A549 (cell line): ENCODE data around the gene BLTP3A. TPM values are rescaled to one million over a fixed set of nuclear protein-coding genes. Genes with fewer than 3 reads are reported as not detected.

Experiments
- ATAC-seq, 2 experiments: fragments of 200-7000 bp in 1 of 2; fragments of >200 bp in 1 of 2; cut with Nextera tagmentation in 1 of 2; cut with Tn5 transposase in 1 of 2; 3 replicates each; pipeline versions ENCODE4 v1.8.0 to v1.9.1; 2018 to 2020; ENCODE audit warnings: mild to moderate bottlenecking in 1 of 2, moderate library complexity in 1 of 2
- CTCF ChIA-PET: fragments of 300-600 bp; sonication (Branson Sonifier 250); formaldehyde crosslinking; extraction: SDS; loops from one replicate; lab custom pipeline; 2021; ENCODE audit warnings: antibody characterized with exemption, inconsistent platforms; lab: Yijun Ruan, JAX
- POLR2A ChIA-PET: fragments of 350-600 bp; formaldehyde crosslinking; extraction: SDS; loops from one replicate; lab custom pipeline; 2021; ENCODE audit warnings: antibody characterized with exemption, inconsistent platforms; lab: Yijun Ruan, JAX
- DNase-seq, 2 experiments: peaks; one replicate each; pipeline versions ENCODE4 v3.0.0 to v3.0.0-alpha.2; 2011 to 2016; ENCODE audit warnings: low read depth in 1 of 2, low spot score in 1 of 2
- FAIRE-seq: peaks from 2 replicates; lab custom pipeline; 2011; peaks lifted over from hg19 to GRCh38; lab: Jason Lieb, UNC
- H3K27ac ChIP-seq, 2 experiments: fragments of >200 bp; sonication (Bioruptor Twin); formaldehyde crosslinking; 3 replicates each; pipeline ENCODE4 v1.5.1; 2016 to 2017
- H3K4me1 ChIP-seq: fragments of >200 bp; sonication (Bioruptor Twin); formaldehyde crosslinking; 3 replicates; pipeline ENCODE4 v1.6.1; 2016
- H3K4me2 ChIP-seq: fragments of >200 bp; sonication (Bioruptor Twin); formaldehyde crosslinking; 3 replicates; pipeline ENCODE4 v1.6.1; 2016
- H3K4me3 ChIP-seq: fragments of >200 bp; sonication (Bioruptor Twin); formaldehyde crosslinking; 3 replicates; pipeline ENCODE4 v1.5.1; 2016
- H3K9me3 ChIP-seq: fragments of >200 bp; sonication (Bioruptor Twin); formaldehyde crosslinking; 3 replicates; pipeline ENCODE4 v1.6.1; 2016
- CBX2 ChIP-seq: fragments of 200-600 bp; sonication (generic); IDR thresholded peaks from 2 replicates; pipeline ENCODE4 v1.6.1; 2016; ENCODE audit warnings: low read depth, mild to moderate bottlenecking, borderline replicate concordance
- CEBPB ChIP-seq, 2 experiments: fragments of >200 bp in 1 of 2; sonication (Bioruptor Twin) in 1 of 2; formaldehyde crosslinking in 1 of 2; IDR thresholded peaks; 2 replicates each; pipeline ENCODE4 v1.6.1; 2012 to 2016
- CHD2 ChIP-seq: fragments of 150-350 bp; IDR thresholded peaks from 2 replicates; pipeline ENCODE4 v1.6.1; 2014; ENCODE audit warnings: low read length; ENCODE audit not compliant: partially characterized antibody
- CTCF ChIP-seq: fragments of >200 bp; sonication (Bioruptor Twin); formaldehyde crosslinking; IDR thresholded peaks from 3 replicates; pipeline ENCODE4 v1.5.1; 2016
- E2F6 ChIP-seq: IDR thresholded peaks from 2 replicates; pipeline ENCODE4 v1.6.1; 2012; ENCODE audit warnings: low read depth, borderline replicate concordance
- EHF ChIP-seq: fragments of 250-450 bp; sonication (Bioruptor Pico); IDR thresholded peaks from 2 replicates; pipeline ENCODE4 v1.5.0; 2020; ENCODE audit warnings: mild to moderate bottlenecking
- ELK1 ChIP-seq: fragments of 150-350 bp; IDR thresholded peaks from 2 replicates; pipeline ENCODE4 v1.6.1; 2014; ENCODE audit warnings: low read depth, mild to moderate bottlenecking, low read length
- ESRRA ChIP-seq: fragments of 150-350 bp; IDR thresholded peaks from 2 replicates; pipeline ENCODE4 v1.6.1; 2014; ENCODE audit warnings: mild to moderate bottlenecking, low read length, borderline replicate concordance
- FOSB ChIP-seq: fragments of 250-450 bp; sonication (Bioruptor Pico); IDR thresholded peaks from 2 replicates; pipeline ENCODE4 v1.5.0; 2020; ENCODE audit warnings: mild to moderate bottlenecking, moderate library complexity
- FOSL2 ChIP-seq, 2 experiments: fragments of 450-650 bp in 1 of 2; fragments of >200 bp in 1 of 2; sonication (Bioruptor Twin) in 1 of 2; formaldehyde crosslinking; IDR thresholded peaks; 2 replicates each; pipeline versions ENCODE4 v1.5.0 to v1.6.1; 2016 to 2020; ENCODE audit warnings: mild to moderate bottlenecking in 1 of 2, moderate library complexity in 1 of 2
- HDAC2 ChIP-seq: fragments of 200-600 bp; sonication (generic); IDR thresholded peaks from 2 replicates; pipeline ENCODE4 v1.6.1; 2016
- HMGXB4 ChIP-seq: fragments of 250-450 bp; sonication (Bioruptor Pico); IDR thresholded peaks from 2 replicates; pipeline ENCODE4 v1.5.0; 2021; ENCODE audit warnings: mild to moderate bottlenecking, moderate library complexity, borderline replicate concordance
- HOXB13 ChIP-seq: fragments of 250-450 bp; sonication (Bioruptor Pico); IDR thresholded peaks from 2 replicates; pipeline ENCODE4 v1.5.0; 2020; ENCODE audit warnings: low read depth, mild to moderate bottlenecking, moderate library complexity
- JUN ChIP-seq, 2 experiments: fragments of >200 bp; sonication (Bioruptor Twin); formaldehyde crosslinking; IDR thresholded peaks; 2 replicates in 1 of 2; 3 replicates in 1 of 2; pipeline ENCODE4 v1.6.1; 2016 to 2017
- MAX ChIP-seq: IDR thresholded peaks from 2 replicates; pipeline ENCODE4 v1.6.1; 2012
- MAZ ChIP-seq: fragments of 150-350 bp; IDR thresholded peaks from 2 replicates; pipeline ENCODE4 v1.6.1; 2014; ENCODE audit warnings: antibody characterized with exemption, low read depth, low read length, borderline replicate concordance
- MYC ChIP-seq: IDR thresholded peaks from 2 replicates; pipeline ENCODE4 v1.6.1; 2012; ENCODE audit warnings: mild to moderate bottlenecking, inconsistent platforms, low read length, improper control_type of control experiment, borderline replicate concordance
- NFE2L2 ChIP-seq: fragments of 150-350 bp; conservative IDR thresholded peaks from 2 replicates; pipeline ENCODE4 v1.6.1; 2014; ENCODE audit warnings: low read length
- PHF8 ChIP-seq: fragments of 200-600 bp; sonication (generic); IDR thresholded peaks from 2 replicates; pipeline ENCODE4 v1.6.1; 2016; ENCODE audit warnings: low read depth, mild to moderate bottlenecking, antibody characterized with exemption, moderate library complexity, borderline replicate concordance
- POLR2A ChIP-seq: IDR thresholded peaks from 2 replicates; pipeline ENCODE4 v1.6.1; 2012; ENCODE audit warnings: mild to moderate bottlenecking, low read length
- POLR2AphosphoS2 ChIP-seq: conservative IDR thresholded peaks from 2 replicates; pipeline ENCODE4 v1.6.1; 2012; ENCODE audit warnings: low read length, improper control_type of control experiment, inconsistent platforms
- RAD21 ChIP-seq, 2 experiments: fragments of >200 bp in 1 of 2; sonication (Bioruptor Twin) in 1 of 2; formaldehyde crosslinking in 1 of 2; IDR thresholded peaks in 1 of 2; conservative IDR thresholded peaks in 1 of 2; 2 replicates in 1 of 2; 3 replicates in 1 of 2; pipeline ENCODE4 v1.6.1; 2012 to 2018; ENCODE audit warnings: inconsistent platforms in 1 of 2
- RCOR1 ChIP-seq: fragments of 150-350 bp; IDR thresholded peaks from 2 replicates; pipeline ENCODE4 v1.6.1; 2014; ENCODE audit warnings: antibody characterized with exemption, low read length, low read depth
- SREBF2 ChIP-seq: fragments of 450-650 bp; IDR thresholded peaks from 2 replicates; pipeline ENCODE4 v1.6.1; 2014; ENCODE audit warnings: mild to moderate bottlenecking, moderate library complexity
- TP53 ChIP-seq: fragments of 250-450 bp; sonication (Bioruptor Pico); IDR thresholded peaks from 2 replicates; pipeline ENCODE4 v1.5.0; 2021; ENCODE audit warnings: mild to moderate bottlenecking, moderate library complexity
- ZNF302 ChIP-seq: fragments of 250-450 bp; sonication (Bioruptor Pico); IDR thresholded peaks from 2 replicates; pipeline ENCODE4 v1.9.0; 2021; ENCODE audit warnings: inconsistent platforms, mild to moderate bottlenecking, moderate library complexity
- WGBS: methylation state at CpG from one replicate; pipeline ENCODE4 v1.1.6; 2017; ENCODE audit errors: missing lambda C conversion rate; 5-methylcytosine and 5-hydroxymethylcytosine counted together
- polyA plus RNA-seq, 4 experiments: library from polyadenylated mRNA; depleted of rRNA in 3 of 4; stranded (reverse); fragments of >200 nt; fragmentation: RNase III in 1 of 4; extraction: RNeasy Plus Mini Kit Qiagen cat#74134 plus additional on column Dnase treatment in 1 of 4; gene quantifications; 2 replicates in 3 of 4; 3 replicates in 1 of 4; pipeline ENCODE4 v1.2.3, GENCODE V29; 2011 to 2017
- TF ChIP-seq, protein P1 (sequence below): fragments of 250-450 bp; sonication (Bioruptor Pico); IDR thresholded peaks from 2 replicates; pipeline ENCODE4 v1.5.0; 2020; ENCODE audit warnings: low read depth, mild to moderate bottlenecking, moderate library complexity

BLTP3A gene
- polyA plus RNA-seq, 2 of the 4 experiments (the other 2 are of a cell fraction), result 4.2 to 15.0 TPM

DNA sequence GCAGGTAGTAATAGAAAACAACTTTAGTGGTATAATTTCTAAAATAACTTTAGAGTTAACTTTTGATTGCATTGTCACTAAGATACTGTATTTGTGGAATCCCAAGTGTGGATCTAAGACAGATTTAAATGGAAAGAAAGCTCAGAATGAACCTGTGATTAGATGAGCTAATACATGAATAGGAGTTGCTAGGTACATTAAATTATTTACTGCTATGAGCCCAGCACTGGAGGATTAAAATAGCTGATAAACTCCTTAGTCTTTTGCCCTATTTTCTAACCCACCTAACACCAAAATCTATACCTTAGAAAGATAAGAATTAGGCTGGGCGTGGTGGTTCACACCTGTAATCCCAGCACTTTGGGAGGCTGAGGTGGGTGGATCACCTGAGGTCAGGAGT lies 23.7 kb upstream of the BLTP3A start:
- TF ChIP-seq, protein P1, sequence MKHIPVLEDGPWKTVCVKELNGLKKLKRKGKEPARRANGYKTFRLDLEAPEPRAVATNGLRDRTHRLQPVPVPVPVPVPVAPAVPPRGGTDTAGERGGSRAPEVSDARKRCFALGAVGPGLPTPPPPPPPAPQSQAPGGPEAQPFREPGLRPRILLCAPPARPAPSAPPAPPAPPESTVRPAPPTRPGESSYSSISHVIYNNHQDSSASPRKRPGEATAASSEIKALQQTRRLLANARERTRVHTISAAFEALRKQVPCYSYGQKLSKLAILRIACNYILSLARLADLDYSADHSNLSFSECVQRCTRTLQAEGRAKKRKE (CRISPR knock-in tag), result no peak
- no peak for TF ChIP-seq ESRRA
- no peak for TF ChIP-seq E2F6
- no peak for TF ChIP-seq TP53
- no peak for TF ChIP-seq EHF (CRISPR knock-in tag)
- no peak for TF ChIP-seq HMGXB4 (CRISPR knock-in tag)
- no peak for TF ChIP-seq FOSB (CRISPR knock-in tag)
- no peak for TF ChIP-seq CHD2
- TF ChIP-seq ZNF302 (CRISPR knock-in tag), result no peak
- no peak for TF ChIP-seq MYC
- TF ChIP-seq HDAC2, result no peak
- TF ChIP-seq FOSL2 (IDR thresholded peaks at IDR 0.05), result no peak
- no peak for TF ChIP-seq FOSL2 (CRISPR knock-in tag; IDR thresholded peaks at IDR 0.05)
- TF ChIP-seq CBX2, result no peak
- no peak for TF ChIP-seq CEBPB (IDR thresholded peaks at IDR 0.05)
- TF ChIP-seq CTCF, result no peak
- TF ChIP-seq ELK1, result no peak
- no peak for TF ChIP-seq JUN (IDR thresholded peaks at IDR 0.05)
- no peak for TF ChIP-seq POLR2AphosphoS2
- WGBS, result 100% methylated on average over 1 of the region's 1 CpG
- no peak for ATAC-seq
- no peak for DNase-seq
- Histone ChIP-seq H3K27ac (no peak overlapping the region), H3K4me1 (no peaks in the 10 kb centered on the region), H3K4me2 (no peak overlapping the region), H3K4me3 (no peak overlapping the region), H3K9me3 (no peaks in the 10 kb centered on the region)
- POLR2A ChIA-PET, result no interaction called here
- no peak for FAIRE-seq
- CTCF ChIA-PET, result interaction anchor here (1.4 kb wide), 1 partner anchor 11 kb away, joined by 5 read pairs; no protein-coding TSS in a partner anchor

DNA sequence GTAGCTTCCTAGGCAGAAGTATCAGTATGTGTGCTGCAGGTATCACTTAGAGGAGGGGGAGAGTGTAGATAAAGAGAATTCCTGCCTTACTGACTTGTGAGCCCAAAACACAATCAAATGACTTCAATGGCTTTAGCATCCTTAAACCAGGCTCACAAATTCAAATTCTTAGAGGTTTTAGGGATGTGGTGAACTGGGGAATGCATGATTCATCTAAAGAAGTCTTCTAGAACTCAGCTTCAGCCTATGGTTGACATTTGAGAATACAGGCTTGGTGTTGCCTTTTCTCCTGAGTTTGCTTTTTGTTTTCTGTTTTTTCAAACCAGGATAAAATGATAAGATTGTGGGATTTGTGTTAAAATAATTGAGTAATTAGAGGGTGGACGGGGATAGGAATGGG lies 20.2 kb upstream of the BLTP3A start:
- POLR2A ChIA-PET, result no interaction called here

More for the DNA sequence above, 20.2 kb upstream of the BLTP3A start:
- DNase-seq (no peak), ATAC-seq (no peak), FAIRE-seq (no peak)
- Histone ChIP-seq H3K4me3 (no peak overlapping the region), H3K9me3 (no peaks in the 10 kb centered on the region), H3K27ac (no peak overlapping the region), H3K4me1 (no peaks in the 10 kb centered on the region), H3K4me2 (no peak overlapping the region)
- CTCF ChIA-PET, result interaction anchor here (1.0 kb wide), 1 partner anchor 19 kb away, joined by 3 read pairs; no protein-coding TSS in a partner anchor
- WGBS, result 97% methylated on average over 1 of the region's 1 CpG
- no peak for TF ChIP-seq POLR2AphosphoS2
- no peak for TF ChIP-seq PHF8
- no peak for TF ChIP-seq NFE2L2
- TF ChIP-seq POLR2A, result no peak
- TF ChIP-seq SREBF2, result no peak
- TF ChIP-seq MAZ, result no peak
- no peak for TF ChIP-seq RCOR1
- no peak for TF ChIP-seq MYC
- TF ChIP-seq FOSL2 (IDR thresholded peaks at IDR 0.05), result no peak
- TF ChIP-seq FOSL2 (CRISPR knock-in tag; IDR thresholded peaks at IDR 0.05), result no peak
- TF ChIP-seq MAX, result no peak
- no peak for TF ChIP-seq RAD21 (conservative IDR thresholded peaks at IDR 0.05 in 1 of 2, IDR thresholded peaks at IDR 0.05 in 1 of 2)
- TF ChIP-seq HOXB13 (CRISPR knock-in tag), result no peak
